SK-N-SH (cell line): ENCODE measurements around the gene IRAK4. TPM values are rescaled to one million over a fixed set of nuclear protein-coding genes. Genes with fewer than 3 reads are reported as not detected.

Experiments
- CTCF ChIA-PET: fragments of 300-600, 350-600 bp; formaldehyde crosslinking; extraction: SDS; loops from one replicate; lab custom pipeline; 2021; lab: Yijun Ruan, JAX
- POLR2A ChIA-PET: fragments of 350-600 bp; sonication (Branson Sonifier 250); formaldehyde crosslinking; extraction: SDS; loops from one replicate; lab custom pipeline; 2020; ENCODE audit warnings: antibody characterized with exemption, inconsistent platforms; lab: Yijun Ruan, JAX
- DNase-seq: peaks from one replicate; pipeline ENCODE4 v3.0.0; 2012
- H2AFZ ChIP-seq: fragments of 200-600 bp; sonication (generic); 2 replicates; pipeline ENCODE4 v1.8.1; 2016; ENCODE audit warnings: antibody characterized with exemption, mild to moderate bottlenecking, low read depth
- H3F3A ChIP-seq: fragments of 200-600 bp; sonication (generic); replicated peaks from 2 replicates; pipeline ENCODE3; 2016; ENCODE audit warnings: antibody characterized with exemption, mild to moderate bottlenecking; ENCODE audit not compliant: insufficient read depth
- H3K27ac ChIP-seq, 2 experiments: fragments of 200-500 bp in 1 of 2; fragments of 200-600 bp in 1 of 2; sonication (Bioruptor generic) in 1 of 2; sonication (generic), shearing (Covaris generic) in 1 of 2; 2 replicates each; pipeline versions ENCODE4 v1.5.1 to v1.6.1; 2014 to 2016; ENCODE audit warnings: low read depth in 2 of 2, inconsistent platforms in 1 of 2, low read length in 1 of 2, mild to moderate bottlenecking in 1 of 2, mixed read lengths in 1 of 2
- H3K27me3 ChIP-seq: fragments of 200-600 bp; sonication (generic), shearing (Covaris generic); 2 replicates; pipeline ENCODE4 v1.6.1; 2016; ENCODE audit warnings: mixed run types; ENCODE audit not compliant: insufficient read depth
- H3K36me3 ChIP-seq, 2 experiments: fragments of 200-500 bp in 1 of 2; fragments of 200-600 bp in 1 of 2; sonication (Bioruptor generic) in 1 of 2; sonication (generic) in 1 of 2; replicated peaks in 1 of 2; 2 replicates each; pipeline versions ENCODE3 to v1.5.1; 2014 to 2016; ENCODE audit warnings: low read length in 1 of 2, mild to moderate bottlenecking in 1 of 2; ENCODE audit not compliant: insufficient read depth in 2 of 2, control insufficient read depth in 1 of 2
- H3K4me1 ChIP-seq, 2 experiments: fragments of 200-500 bp in 1 of 2; fragments of 200-600 bp in 1 of 2; sonication (Bioruptor generic) in 1 of 2; sonication (generic), shearing (Covaris generic) in 1 of 2; 2 replicates each; pipeline versions ENCODE4 v1.5.1 to v1.6.1; 2014 to 2016; ENCODE audit warnings: low read depth in 1 of 2, low read length in 1 of 2, mixed run types in 1 of 2; ENCODE audit not compliant: insufficient read depth in 2 of 2, control insufficient read depth in 1 of 2
- H3K4me2 ChIP-seq: fragments of 200-600 bp; sonication (generic), shearing (Covaris generic); 2 replicates; pipeline ENCODE4 v1.6.1; 2017; ENCODE audit warnings: mixed run types
- H3K4me3 ChIP-seq, 2 experiments: fragments of 200-500 bp in 1 of 2; fragments of 200-600 bp in 1 of 2; sonication (Bioruptor generic) in 1 of 2; sonication (generic), shearing (Covaris generic) in 1 of 2; 2 replicates each; pipeline versions ENCODE4 v1.5.1 to v1.8.1; 2014 to 2016; ENCODE audit warnings: low read depth in 2 of 2, inconsistent platforms in 1 of 2, low read length in 1 of 2, mild to moderate bottlenecking in 1 of 2, mixed read lengths in 1 of 2, moderate library complexity in 1 of 2
- H3K79me2 ChIP-seq: fragments of 200-600 bp; sonication (generic); 2 replicates; pipeline ENCODE4 v1.8.1; 2017; ENCODE audit warnings: mild to moderate bottlenecking; ENCODE audit not compliant: insufficient read depth
- H3K9ac ChIP-seq: fragments of 200-600 bp; sonication (generic); 2 replicates; pipeline ENCODE4 v1.6.1; 2017; ENCODE audit warnings: mixed run types
- H3K9me2 ChIP-seq: fragments of 200-600 bp; sonication (generic); 2 replicates; pipeline ENCODE4 v1.6.1; 2017; ENCODE audit warnings: mixed run types
- H3K9me3 ChIP-seq: fragments of 200-600 bp; sonication (generic); 2 replicates; pipeline ENCODE4 v1.6.1; 2017; ENCODE audit warnings: mixed run types, mild to moderate bottlenecking, moderate library complexity
- H4K20me1 ChIP-seq: fragments of 200-600 bp; sonication (generic); 2 replicates; pipeline ENCODE4 v1.6.1; 2017; ENCODE audit warnings: mild to moderate bottlenecking, mixed run types; ENCODE audit not compliant: insufficient read depth
- CHD2 ChIP-seq: fragments of 150-350 bp; IDR thresholded peaks from 2 replicates; pipeline ENCODE4 v1.6.1; 2018; ENCODE audit warnings: low read length; ENCODE audit not compliant: partially characterized antibody
- CTCF ChIP-seq: fragments of 200-600 bp; sonication (generic); IDR thresholded peaks from 2 replicates; pipeline ENCODE4 v1.6.1; 2017; ENCODE audit warnings: antibody characterized with exemption, mild to moderate bottlenecking, moderate library complexity
- ELF1 ChIP-seq: IDR thresholded peaks from 2 replicates; pipeline ENCODE4 v1.4.0; 2012
- EP300 ChIP-seq, 2 experiments: IDR thresholded peaks; 2 replicates each; pipeline versions ENCODE4 v1.4.0 to v1.6.1; 2012; ENCODE audit warnings: borderline replicate concordance in 1 of 2, low read depth in 1 of 2, low read length in 1 of 2
- FOSL2 ChIP-seq: IDR thresholded peaks from 2 replicates; pipeline ENCODE4 v1.4.0; 2012; ENCODE audit warnings: low read depth, mild to moderate bottlenecking, moderate library complexity, borderline replicate concordance
- FOXJ3 ChIP-seq: sonication (generic); formaldehyde crosslinking; IDR thresholded peaks from 2 replicates; pipeline ENCODE4 v1.5.1; 2020; ENCODE audit warnings: mild to moderate bottlenecking, missing genetic modification reagents
- GABPA ChIP-seq: IDR thresholded peaks from 2 replicates; pipeline ENCODE4 v1.4.0; 2012; ENCODE audit warnings: low read depth, mild to moderate bottlenecking
- GATA2 ChIP-seq: sonication (generic); formaldehyde crosslinking; IDR thresholded peaks from 2 replicates; pipeline ENCODE4 v1.5.0; 2020; ENCODE audit warnings: mild to moderate bottlenecking, missing genetic modification reagents
- IRF3 ChIP-seq: fragments of 150-350 bp; IDR thresholded peaks from 2 replicates; pipeline ENCODE4 v1.6.1; 2016; ENCODE audit warnings: mild to moderate bottlenecking, low read depth, low read length
- JUND ChIP-seq: IDR thresholded peaks from 2 replicates; pipeline ENCODE4 v1.4.0; 2012
- MXI1 ChIP-seq: IDR thresholded peaks from 2 replicates; pipeline ENCODE4 v1.6.1; 2012; ENCODE audit warnings: mild to moderate bottlenecking, low read depth, low read length, improper control_type of control experiment
- PBX3 ChIP-seq: IDR thresholded peaks from 2 replicates; pipeline ENCODE4; 2012
- POLR2AphosphoS5 ChIP-seq: IDR thresholded peaks from 2 replicates; pipeline ENCODE4 v1.6.1; 2012; ENCODE audit warnings: low read depth, low read length
- RCOR1 ChIP-seq: fragments of 150-350 bp; IDR thresholded peaks from 2 replicates; pipeline ENCODE4 v1.6.1; 2017; ENCODE audit warnings: antibody characterized with exemption, low read length
- RFX5 ChIP-seq: IDR thresholded peaks from 2 replicates; pipeline ENCODE4 v1.6.1; 2012; ENCODE audit warnings: mild to moderate bottlenecking, improper control_type of control experiment, low read length
- RXRA ChIP-seq: IDR thresholded peaks from 2 replicates; pipeline ENCODE4 v1.4.0; 2012; ENCODE audit warnings: low read depth, mild to moderate bottlenecking, borderline replicate concordance
- SIN3A ChIP-seq: IDR thresholded peaks from 2 replicates; pipeline ENCODE4 v1.6.1; 2012; ENCODE audit warnings: low read depth, mild to moderate bottlenecking, low read length, moderate library complexity, borderline replicate concordance
- TAF1 ChIP-seq: IDR thresholded peaks from 2 replicates; pipeline ENCODE4 v1.6.1; 2012; ENCODE audit warnings: low read depth, mild to moderate bottlenecking, low read length, moderate library complexity, borderline replicate concordance
- USF1 ChIP-seq: IDR thresholded peaks from 2 replicates; pipeline ENCODE4 v1.4.0; 2012; ENCODE audit warnings: low read depth, borderline replicate concordance
- USF2 ChIP-seq: fragments of 150-350 bp; IDR thresholded peaks from 2 replicates; pipeline ENCODE4 v1.6.1; 2017; ENCODE audit warnings: antibody characterized with exemption, low read length, low read depth, borderline replicate concordance
- YY1 ChIP-seq: IDR thresholded peaks from 2 replicates; pipeline ENCODE4 v1.4.0; 2012; ENCODE audit warnings: low read depth, mild to moderate bottlenecking
- WGBS: methylation state at CpG from one replicate; pipeline ENCODE4 v1.1.6; 2017; ENCODE audit warnings: low lambda C conversion rate; 5-methylcytosine and 5-hydroxymethylcytosine counted together
- polyA plus RNA-seq, 3 experiments: library from polyadenylated mRNA; depleted of rRNA; stranded (reverse); fragments of >200 nt; gene quantifications; 2 replicates each; pipeline ENCODE4 v1.2.3, GENCODE V29; 2012
- TF ChIP-seq, protein P1 (sequence below): IDR thresholded peaks from 2 replicates; pipeline ENCODE4 v1.4.0; 2012; ENCODE audit warnings: low read depth

IRAK4 gene
- polyA plus RNA-seq, 1 of the 3 experiments (the other 2 are of a cell fraction): 5.1 TPM

DNA sequence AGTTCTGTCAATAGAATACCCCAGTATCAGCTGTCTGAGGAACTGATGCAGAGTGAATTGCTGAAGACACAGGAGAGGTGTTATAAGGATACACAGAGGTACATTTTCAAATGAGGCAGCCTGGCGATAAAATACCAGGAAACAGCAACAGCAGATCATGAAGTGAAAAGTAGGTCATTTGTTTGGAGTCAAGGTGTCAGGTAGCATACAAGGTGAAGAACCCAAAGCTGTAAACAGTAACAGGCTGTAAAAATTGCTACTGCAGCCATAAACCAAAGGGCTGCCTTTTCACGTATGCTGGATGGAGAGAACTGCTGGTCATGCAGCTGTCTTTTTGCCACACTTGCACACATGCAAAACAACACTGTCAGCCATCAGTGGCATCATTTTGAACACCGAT lies 56.7 kb downstream of the IRAK4 start:
- Histone ChIP-seq H3K4me2 (no peak overlapping the region), H3K36me3 (no peaks in the 10 kb centered on the region), H2AFZ (no peak overlapping the region), H4K20me1 (no peaks in the 10 kb centered on the region), H3F3A (no peaks in the 10 kb centered on the region), H3K4me1 (no peaks in the 10 kb centered on the region; a peak in 1 of 4 replicates), H3K4me3 (no peak overlapping the region), H3K9me3 (no peaks in the 10 kb centered on the region), H3K79me2 (no peaks in the 10 kb centered on the region), H3K9me2 (no peaks in the 10 kb centered on the region), H3K9ac (no peak overlapping the region), H3K27ac (no peak overlapping the region), H3K27me3 (no peaks in the 10 kb centered on the region; the same call in 1 of the 2 replicates)
- 91% methylated on average over 3 of the region's 3 CpGs for WGBS
- POLR2A ChIA-PET: no interaction called here
- TF ChIP-seq USF2 (no peak), EP300 (IDR thresholded peaks at IDR 0.05; ENCODE audit: borderline replicate concordance in 1 of 2, low read depth in 1 of 2, low read length in 1 of 2) (no peak), CHD2 (no peak), GABPA (no peak), CTCF (no peak), ELF1 (no peak), FOXJ3 (CRISPR knock-in tag) (no peak), TAF1 (no peak), MXI1 (no peak), PBX3 (no peak), POLR2AphosphoS5 (no peak)
- TF ChIP-seq, protein P1, sequence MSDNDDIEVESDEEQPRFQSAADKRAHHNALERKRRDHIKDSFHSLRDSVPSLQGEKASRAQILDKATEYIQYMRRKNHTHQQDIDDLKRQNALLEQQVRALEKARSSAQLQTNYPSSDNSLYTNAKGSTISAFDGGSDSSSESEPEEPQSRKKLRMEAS: no peak
- CTCF ChIA-PET: interaction anchor here (1.4 to 2.6 kb wide), 2 partner anchors 10 to 68 kb away, joined by 5 to 11 read pairs; partner anchors contain the start of gene TWF1
- no peak for DNase-seq

GRCh38 chr12:43816168-43816567 lies 57.4 kb downstream of the IRAK4 start:
- no peak overlapping the region for H3K4me2 ChIP-seq
- no peaks in the 10 kb centered on the region for H3K9me3 ChIP-seq
- WGBS: 56% methylated on average over 3 of the region's 3 CpGs
- CTCF ChIA-PET: interaction anchor here (1.0 to 2.6 kb wide), 5 partner anchors 10 to 67 kb away, joined by 3 to 11 read pairs (median 5); partner anchors contain the start of gene TWF1
- H3K27ac ChIP-seq: no peak overlapping the region
- no peak overlapping the region for H3K9ac ChIP-seq
- H3K4me3 ChIP-seq: no peak overlapping the region
- no peaks in the 10 kb centered on the region for H3K4me1 ChIP-seq
- no peaks in the 10 kb centered on the region for H3K9me2 ChIP-seq
- no peaks in the 10 kb centered on the region for H3F3A ChIP-seq
- H3K27me3 ChIP-seq: no peaks in the 10 kb centered on the region; the same call in 1 of the 2 replicates
- no peaks in the 10 kb centered on the region for H3K36me3 ChIP-seq
- H3K79me2 ChIP-seq: no peaks in the 10 kb centered on the region
- no peak overlapping the region for H2AFZ ChIP-seq
- no peak for DNase-seq
- POLR2A ChIA-PET: no interaction called here
- H4K20me1 ChIP-seq: no peaks in the 10 kb centered on the region
- TF ChIP-seq MXI1 (no peak), YY1 (no peak), RXRA (no peak), CHD2 (no peak), RFX5 (no peak), FOSL2 (no peak), USF1 (no peak), IRF3 (no peak), JUND (no peak), GABPA (no peak), ELF1 (no peak), EP300 (IDR thresholded peaks at IDR 0.05; ENCODE audit: borderline replicate concordance in 1 of 2, low read depth in 1 of 2, low read length in 1 of 2) (no peak), SIN3A (no peak), GATA2 (CRISPR knock-in tag) (no peak), RCOR1 (no peak)
